Raji (cell line): ENCODE data around the gene JPT2.

Source experiments
- POLR2A ChIP-seq: IDR thresholded peaks from 2 replicates; pipeline ENCODE4 v1.6.1; 2011; ENCODE audit warnings: low read depth, low read length, control low read depth; ENCODE audit not compliant: insufficient read depth

Gene JPT2

DNA sequence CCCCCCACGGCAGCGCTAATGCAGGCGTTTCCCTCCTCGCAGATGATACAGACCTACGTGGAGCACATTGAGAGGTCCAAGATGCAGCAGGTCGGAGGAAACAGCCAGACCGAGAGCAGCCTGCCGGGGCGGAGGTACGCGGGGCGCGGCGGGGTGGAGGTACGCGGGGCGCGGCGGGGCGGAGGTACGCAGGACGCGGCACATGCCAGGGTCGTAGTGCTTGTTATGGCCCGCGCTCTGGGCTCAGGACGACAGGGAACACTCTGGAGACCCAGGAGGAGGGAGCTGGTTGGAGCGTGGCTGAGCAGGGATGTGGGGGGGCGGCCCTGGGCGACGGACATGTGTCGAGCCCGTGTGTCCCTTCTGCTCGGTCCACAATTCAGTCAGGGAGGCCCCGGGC lies 51.4 kb downstream of the JPT2 start:
- TF ChIP-seq POLR2A = no peak

DNA sequence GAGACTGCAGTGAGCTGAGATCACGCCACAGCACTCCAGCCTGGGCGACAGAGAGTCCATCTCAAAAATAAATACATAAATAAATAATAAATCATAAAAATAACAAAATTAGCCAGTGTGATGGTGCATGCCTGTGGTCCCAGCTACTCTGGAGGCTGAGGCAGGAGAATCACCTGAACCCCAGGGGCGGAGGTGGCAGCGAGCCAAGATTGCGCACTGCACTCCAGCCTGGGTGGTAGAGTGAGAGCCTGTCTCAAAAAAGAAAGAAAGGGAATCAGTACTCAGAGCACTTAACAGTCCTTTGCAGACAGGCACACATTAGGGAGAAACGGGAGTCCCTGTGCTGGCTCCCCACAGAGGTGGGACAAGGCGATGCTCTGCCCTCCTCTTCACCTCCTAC lies 53.0 kb downstream of the JPT2 start:
- TF ChIP-seq POLR2A = no peak

DNA sequence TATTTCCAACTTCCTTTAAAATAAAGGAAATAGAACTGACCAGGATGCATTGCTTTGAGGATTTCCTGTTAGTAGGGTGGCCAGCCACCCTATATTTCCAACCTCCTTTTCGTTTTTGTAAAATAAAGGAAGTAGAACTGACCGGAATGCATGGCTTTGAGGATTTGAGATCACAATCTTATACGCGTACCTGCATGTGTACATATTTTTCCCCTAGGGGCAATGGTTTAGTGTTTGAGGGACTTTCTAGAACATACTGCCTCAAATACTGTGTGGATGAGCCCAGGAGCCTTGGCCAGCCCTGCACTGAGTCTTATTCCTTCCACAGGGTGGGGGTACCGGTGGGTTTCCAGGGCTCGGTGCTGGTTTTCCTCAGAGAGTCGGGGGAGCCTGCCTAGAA lies 53.5 kb downstream of the JPT2 start:
- no peak for TF ChIP-seq POLR2A

DNA sequence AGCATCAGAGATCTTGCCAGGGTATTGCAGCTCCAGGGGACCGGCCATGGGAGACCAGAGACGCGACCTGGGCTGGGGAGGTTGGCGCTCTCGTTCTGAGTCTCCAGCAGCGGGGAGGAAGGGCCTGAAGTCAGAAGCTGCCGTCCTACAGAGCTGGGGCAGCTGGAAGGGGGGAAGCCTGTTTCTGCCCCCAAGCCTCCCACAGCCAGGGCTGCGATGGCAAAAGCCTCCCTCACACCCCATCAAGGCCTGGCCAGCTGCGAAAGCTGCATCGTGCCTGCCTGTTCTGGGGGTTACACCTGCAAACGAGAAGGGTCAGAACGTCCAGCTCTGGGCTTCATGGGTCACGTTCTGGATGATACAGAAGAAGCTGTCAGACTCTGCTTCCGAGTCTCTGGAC lies 54.0 kb downstream of the JPT2 start:
- TF ChIP-seq POLR2A = no peak

DNA sequence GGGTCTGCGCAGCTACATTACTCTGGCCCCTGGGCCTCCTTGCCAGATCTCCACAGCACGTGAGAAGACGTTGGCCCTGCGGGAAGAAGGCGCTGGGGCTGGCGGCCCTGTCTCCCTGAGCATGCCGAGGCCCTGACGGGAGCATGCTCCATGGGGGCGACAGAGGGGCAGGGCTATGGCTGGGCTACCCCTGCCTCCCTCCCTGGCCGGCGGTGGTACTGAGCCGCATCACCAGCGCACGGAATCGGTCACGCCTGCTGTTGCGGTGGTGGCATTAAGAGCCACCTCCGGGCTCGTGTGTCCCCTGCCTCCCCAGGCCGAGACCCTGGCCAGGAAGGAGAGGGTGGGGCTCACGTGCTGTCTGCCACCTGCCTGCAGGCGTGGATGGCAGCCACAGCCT lies 56.0 kb downstream of the JPT2 start:
- TF ChIP-seq POLR2A = no peak

DNA sequence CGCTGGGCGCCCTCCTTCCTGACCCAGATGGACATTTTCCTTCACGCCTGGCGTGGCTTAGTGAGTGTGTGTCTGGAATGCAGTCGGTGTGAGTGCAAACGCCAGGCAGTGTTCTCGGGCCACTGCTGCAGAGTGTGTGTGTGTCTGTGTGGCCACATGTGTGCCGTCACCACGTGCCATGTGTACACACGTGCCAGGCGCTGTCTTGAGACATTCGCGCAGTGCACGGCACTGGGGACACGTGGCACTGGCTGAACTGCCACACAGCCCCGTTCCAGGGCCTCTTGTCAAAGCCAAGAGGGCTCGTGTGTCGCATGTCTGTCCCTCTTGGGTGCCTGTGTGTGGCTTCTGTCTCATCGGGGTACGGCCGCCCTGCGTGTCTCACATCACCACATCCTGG lies 56.7 kb downstream of the JPT2 start:
- TF ChIP-seq POLR2A = no peak

DNA sequence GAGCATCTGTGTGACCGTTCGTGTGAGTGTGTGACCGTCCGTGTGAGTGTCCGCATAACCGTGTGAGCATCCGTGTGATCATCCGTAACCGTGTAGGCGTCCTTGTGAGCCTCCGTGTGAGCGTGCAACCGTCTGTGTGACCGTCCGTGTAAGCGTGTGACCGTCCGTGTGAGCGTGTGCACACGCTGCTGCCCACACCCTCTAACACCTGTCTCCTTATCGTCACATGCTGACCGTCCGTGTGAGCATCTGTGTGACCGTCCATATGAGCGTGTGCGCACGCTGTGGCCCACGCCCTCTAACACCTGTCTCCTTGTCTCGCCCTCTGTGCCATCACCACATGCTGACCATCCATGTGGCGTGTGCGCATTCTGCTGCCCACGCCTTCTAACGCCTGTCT lies 62.2 kb downstream of the JPT2 start:
- no peak for TF ChIP-seq POLR2A

DNA sequence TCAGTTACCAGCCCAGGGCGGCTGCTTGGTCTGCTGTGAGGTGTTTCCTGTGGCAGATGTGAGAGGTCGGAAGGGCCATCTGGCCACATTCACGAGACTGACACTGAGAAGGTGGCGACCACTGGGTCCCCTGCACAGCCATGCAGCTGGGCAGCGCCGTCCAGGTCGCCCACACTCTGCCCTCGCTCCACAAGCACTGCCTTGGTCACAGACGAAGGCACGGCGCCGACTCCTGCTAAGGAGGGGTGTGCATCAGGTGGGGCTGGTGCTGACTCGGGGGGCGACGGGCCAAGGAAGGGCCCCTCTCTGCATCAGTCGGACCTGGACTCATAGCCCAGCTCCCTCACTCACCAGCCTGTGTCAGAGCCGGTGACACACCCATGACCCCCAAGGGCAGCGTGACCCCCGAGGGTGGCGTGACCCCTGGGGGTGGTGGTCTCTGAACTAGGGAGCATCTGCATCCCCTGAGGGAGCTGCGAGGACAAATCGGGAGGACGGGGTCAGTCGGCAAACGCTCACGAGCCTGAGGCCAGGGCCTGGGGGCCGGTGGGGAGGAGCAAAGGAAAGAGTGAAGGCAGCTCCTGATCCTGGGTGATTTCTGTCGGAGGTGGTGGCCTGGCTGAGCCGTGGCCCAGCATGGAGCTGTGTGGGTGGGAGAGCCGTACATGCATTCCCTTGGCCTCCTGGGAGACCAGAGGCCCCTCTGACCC lies 62.9 kb downstream of the JPT2 start:
- TF ChIP-seq POLR2A = no peak

DNA sequence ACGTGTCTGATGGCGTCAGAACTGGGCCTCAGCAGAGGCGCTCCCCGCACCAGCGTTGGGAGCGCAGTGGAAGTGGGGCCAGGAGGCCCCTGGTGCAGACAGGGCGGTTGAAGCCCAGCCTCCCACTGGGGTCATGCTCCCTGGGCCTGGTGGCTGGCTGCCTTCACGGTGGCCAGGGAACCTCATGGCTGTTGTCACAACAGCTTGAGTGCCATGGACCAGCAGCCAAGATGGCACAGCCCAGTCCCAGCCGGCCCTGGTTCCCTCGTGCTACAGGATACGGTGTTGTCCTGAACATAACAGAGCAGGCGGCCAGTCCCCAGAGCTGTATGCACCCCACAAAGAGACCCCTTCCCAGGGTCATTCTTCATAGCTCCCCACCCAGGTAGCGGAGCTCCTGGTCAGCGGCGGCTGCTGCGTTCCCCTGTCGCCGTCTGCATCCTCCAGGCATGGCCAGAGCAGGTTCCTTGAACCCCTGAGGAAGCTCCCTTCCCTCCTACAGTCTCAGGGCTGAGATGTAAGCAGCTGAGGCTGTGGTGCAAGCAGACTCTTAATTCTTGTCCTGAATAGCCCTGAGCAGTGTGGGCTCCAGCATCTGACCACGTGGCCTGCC lies 63.6 kb downstream of the JPT2 start:
- TF ChIP-seq POLR2A = no peak

DNA sequence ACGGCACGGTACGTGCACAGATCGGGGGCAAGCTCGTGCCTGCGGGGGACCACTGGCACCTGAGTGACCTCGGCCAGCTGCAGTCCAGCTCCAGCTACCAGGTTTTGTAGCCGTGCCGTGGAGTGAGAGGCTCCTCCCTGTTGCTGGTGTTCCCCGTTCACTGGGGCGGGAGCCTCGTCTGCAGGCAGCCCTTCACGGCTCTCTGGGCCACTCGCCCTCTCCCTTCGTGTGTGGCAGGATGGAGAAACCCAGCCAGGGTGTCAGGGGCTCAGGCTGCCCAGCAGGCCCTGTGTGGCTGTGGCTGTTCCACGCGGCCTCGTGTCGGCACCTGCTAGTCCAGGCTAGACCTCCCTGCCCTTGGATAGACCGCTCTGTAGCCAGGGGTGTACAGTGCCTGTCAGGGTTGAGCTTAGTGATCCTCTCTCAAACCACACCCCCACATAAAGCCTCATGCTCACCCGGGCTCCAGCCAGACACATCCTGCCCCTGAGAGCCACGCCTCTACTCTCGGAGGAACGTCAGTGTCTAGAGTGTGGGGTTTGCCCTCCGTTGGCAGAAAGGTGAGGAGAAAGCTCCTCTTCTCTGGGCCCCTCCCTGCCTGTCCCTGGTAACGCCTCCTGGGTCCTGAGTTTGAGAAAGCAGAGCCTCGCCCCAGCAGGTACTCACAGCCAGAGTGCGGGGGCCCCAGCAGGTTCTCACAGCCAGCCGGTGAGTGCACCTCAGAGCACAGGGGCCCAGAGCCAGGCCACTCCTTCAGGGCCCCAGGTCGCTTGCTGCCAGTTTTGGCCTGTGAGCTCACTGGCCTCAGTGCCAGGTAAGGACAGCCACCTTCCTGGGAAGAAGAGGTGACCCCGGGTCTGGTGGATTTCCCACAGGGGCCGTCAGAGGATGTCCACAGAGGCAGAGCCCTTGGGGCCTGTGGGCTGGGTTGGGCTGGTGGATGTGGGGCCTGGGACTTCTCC lies 65.6 kb downstream of the JPT2 start:
- TF ChIP-seq POLR2A = no peak

DNA sequence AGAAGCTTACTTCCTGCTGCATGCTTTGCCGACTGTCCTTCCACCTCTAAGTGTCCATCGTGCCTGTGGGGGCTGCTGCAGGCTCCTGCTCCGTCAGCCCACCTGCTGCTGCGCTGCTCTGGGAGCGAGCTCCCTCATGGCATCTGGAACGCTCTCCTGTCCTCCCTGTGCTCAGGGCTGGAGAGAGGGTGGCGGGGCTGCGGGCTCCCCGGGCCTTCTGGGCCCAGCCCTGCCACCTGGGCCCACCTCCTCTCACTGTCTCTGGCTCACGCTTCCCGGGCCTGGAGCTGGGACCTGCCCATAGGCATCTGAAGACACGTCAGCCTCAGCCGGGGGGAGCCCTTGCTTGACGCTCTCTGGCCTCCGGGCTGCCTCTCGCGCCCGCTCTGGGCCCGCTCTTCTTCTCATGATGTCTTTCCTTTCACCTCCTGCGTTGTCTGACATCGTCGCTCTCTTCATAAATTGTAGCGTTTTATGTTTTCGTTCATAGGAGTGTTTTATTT lies 66.3 kb downstream of the JPT2 start:
- no peak for TF ChIP-seq POLR2A

DNA sequence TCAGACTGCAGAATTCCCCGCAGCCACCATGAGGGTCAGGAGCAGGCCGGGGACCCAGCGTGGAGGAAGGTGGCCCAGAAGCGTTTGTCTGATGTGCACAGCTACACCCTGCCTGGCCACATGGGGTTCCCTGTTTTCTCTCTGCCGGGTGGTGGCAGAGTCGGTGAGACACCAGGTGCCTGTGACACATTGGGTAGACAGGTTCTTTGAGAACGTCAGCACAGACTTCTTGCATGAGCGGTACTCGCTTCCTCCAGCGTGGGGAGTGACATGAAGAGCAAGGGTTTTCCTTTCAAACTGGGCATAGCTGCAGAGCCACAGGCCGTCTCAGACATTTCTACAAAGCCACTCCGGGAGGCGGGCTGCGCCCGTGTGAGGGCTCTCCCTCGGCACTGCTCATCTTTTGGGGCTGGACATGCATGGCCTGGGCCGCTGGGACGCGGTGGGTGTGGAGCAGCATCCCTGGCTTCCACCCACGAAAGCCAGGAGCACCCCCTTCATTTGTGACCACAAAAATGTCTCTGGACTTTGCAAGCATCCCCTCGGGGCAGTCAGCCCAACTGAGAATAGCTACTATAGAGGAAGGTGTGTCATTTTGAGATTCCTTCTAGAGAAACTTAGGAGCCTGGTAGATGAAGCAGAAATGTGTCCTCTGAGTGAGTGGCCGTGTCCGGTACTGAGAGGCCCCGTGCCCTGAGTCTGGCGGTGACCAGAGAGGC lies 67.3 kb downstream of the JPT2 start:
- no peak for TF ChIP-seq POLR2A

DNA sequence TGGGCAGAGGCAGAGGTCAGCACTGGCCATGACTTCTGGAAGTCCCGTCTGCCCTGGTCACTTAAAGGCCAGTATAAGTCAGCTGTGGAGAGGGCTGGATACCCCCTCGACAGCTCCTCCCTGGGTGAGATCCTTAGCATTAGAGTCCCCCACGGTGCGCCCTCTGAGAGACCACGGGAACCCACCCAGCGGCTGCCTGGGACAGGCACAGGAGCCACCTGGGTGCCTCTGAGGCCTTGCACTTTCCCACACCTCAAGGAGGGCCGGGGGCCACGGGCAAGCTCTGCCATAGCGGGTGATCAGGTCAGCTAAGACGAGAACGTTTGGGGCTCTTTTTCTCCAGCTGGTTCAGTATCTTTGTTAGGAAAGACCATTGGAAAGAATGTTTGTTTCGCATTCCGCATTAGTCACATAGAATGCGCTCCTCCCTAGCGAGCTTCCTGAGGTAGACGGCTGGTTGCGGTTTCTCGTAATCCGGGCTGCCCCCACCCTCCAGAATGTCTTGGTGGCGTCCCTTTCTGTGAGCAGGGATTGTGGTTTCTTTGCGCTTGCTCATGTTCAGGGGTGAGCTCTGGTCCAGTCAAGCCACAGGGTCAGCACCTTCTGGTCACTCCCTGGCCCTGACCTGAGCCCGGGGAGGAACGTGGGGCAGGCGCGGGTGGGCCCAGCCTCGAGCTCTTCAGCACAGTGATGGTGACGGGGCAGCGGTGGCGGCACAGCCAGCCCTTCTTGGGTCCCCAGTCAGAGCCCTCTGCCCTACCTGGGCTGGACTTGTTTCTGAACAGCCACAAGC lies 68.0 kb downstream of the JPT2 start:
- TF ChIP-seq POLR2A = no peak

DNA sequence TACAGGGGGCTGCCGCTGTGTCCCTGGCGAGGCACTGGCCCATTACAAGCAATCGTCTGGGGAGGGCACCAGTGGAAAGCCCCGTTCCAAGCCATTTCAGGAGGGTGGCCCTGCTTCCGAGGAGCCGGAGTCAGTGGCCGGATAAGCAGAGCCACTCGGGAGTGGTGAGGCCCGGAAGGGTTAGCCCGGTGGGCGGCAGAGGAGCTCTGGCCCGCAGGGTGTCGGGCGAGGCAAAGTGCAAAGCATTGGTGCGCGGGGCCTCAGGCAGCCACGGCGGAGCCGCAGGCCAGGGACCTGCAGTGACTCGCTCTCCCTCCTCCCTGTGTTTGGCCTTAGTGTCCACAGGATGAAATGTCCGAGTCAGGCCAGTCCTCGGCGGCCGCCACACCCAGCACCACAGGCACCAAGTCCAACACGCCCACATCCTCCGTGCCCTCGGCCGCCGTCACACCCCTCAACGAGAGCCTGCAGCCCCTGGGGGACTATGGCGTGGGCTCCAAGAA lies 68.7 kb downstream of the JPT2 start:
- TF ChIP-seq POLR2A = no peak
